Mesothelial cell of epicardium (in vitro differentiated cells): Measurements from ENCODE around the gene NUBPL. TPM values are rescaled to one million over a fixed set of nuclear protein-coding genes. Genes with fewer than 3 reads are reported as not detected.

Experiments used
- DNase-seq, 2 experiments: peaks; one replicate each; pipeline ENCODE4 v3.0.0; 2021; ENCODE audit warnings: low spot score in 2 of 2; ENCODE audit not compliant: unreplicated experiment in 2 of 2
- H3K27ac Mint-ChIP-seq: 2 replicates; pipeline ENCODE4 v1.8.0; 2021; ENCODE audit warnings: mixed read lengths
- H3K27me3 Mint-ChIP-seq: 2 replicates; pipeline ENCODE4 v1.8.0; 2021; ENCODE audit warnings: low read depth, mixed read lengths
- H3K36me3 Mint-ChIP-seq: 2 replicates; pipeline ENCODE4 v1.8.0; 2021; ENCODE audit warnings: mixed read lengths
- H3K4me1 Mint-ChIP-seq: 2 replicates; pipeline ENCODE4 v1.8.0; 2021; ENCODE audit warnings: mixed read lengths
- H3K4me3 Mint-ChIP-seq: 2 replicates; pipeline ENCODE4 v1.8.0; 2021; ENCODE audit warnings: mild to moderate bottlenecking, moderate library complexity, mixed read lengths
- H3K9me3 Mint-ChIP-seq: 2 replicates; pipeline ENCODE4 v1.8.0; 2021; ENCODE audit warnings: mixed read lengths
- CTCF ChIP-seq: fragments of 200-600 bp; sonication (generic); IDR thresholded peaks from one replicate; pipeline ENCODE4 v1.5.0; 2021; ENCODE audit warnings: antibody characterized with exemption; ENCODE audit not compliant: unreplicated experiment
- total RNA-seq: library from RNA; stranded (reverse); gene quantifications from 3 replicates; pipeline ENCODE4 v1.2.1, GENCODE V29; 2021

NUBPL gene
- total RNA-seq, 1 donor from 2014 or later = 19.7 TPM

GRCh38 chr14:31898838-31899528 lies 337.8 kb downstream of the NUBPL start:
- H3K9me3 Mint-ChIP-seq = no peaks in the 10 kb centered on the region
- peaks cover 11% of the 10 kb centered on the region for H3K4me1 Mint-ChIP-seq
- no peak overlapping the region for H3K27ac Mint-ChIP-seq
- H3K27me3 Mint-ChIP-seq = no peaks in the 10 kb centered on the region
- TF ChIP-seq CTCF = no peak
- DNase-seq = no peak
- H3K36me3 Mint-ChIP-seq = no peaks in the 10 kb centered on the region
- no peak overlapping the region for H3K4me3 Mint-ChIP-seq

- H3K4me3 Mint-ChIP-seq = no peak overlapping the region
- no peaks in the 10 kb centered on the region for H3K27me3 Mint-ChIP-seq
- H3K4me1 Mint-ChIP-seq = no peaks in the 10 kb centered on the region
- DNase-seq = no peak
- TF ChIP-seq CTCF = no peak
- H3K9me3 Mint-ChIP-seq = peaks cover 8% of the 10 kb centered on the region
- no peaks in the 10 kb centered on the region for H3K36me3 Mint-ChIP-seq
- H3K27ac Mint-ChIP-seq = no peak overlapping the region
These were observed 340.8 kb downstream of the NUBPL start for GRCh38 chr14:31902002-31902401.

- Mint-ChIP-seq H3K36me3 (no peaks in the 10 kb centered on the region), H3K4me1 (no peaks in the 10 kb centered on the region), H3K27me3 (no peaks in the 10 kb centered on the region), H3K27ac (no peak overlapping the region), H3K4me3 (no peak overlapping the region), H3K9me3 (peaks cover 13% of the 10 kb centered on the region)
- TF ChIP-seq CTCF = no peak
- DNase-seq = no peak
These were observed 341.9 kb downstream of the NUBPL start for GRCh38 chr14:31902945-31903646.

- H3K36me3 Mint-ChIP-seq = peaks cover 10% of the 10 kb centered on the region
- DNase-seq = no peak
- H3K27ac Mint-ChIP-seq = no peak overlapping the region
- no peak for TF ChIP-seq CTCF
- H3K9me3 Mint-ChIP-seq = peaks cover 52% of the 10 kb centered on the region
- no peaks in the 10 kb centered on the region for H3K4me1 Mint-ChIP-seq
- no peak overlapping the region for H3K4me3 Mint-ChIP-seq
- H3K27me3 Mint-ChIP-seq = no peaks in the 10 kb centered on the region
These were observed 348.8 kb downstream of the NUBPL start for GRCh38 chr14:31909977-31910376.

Other genes with a start within 250 kb of the NUBPL start
- gene HEATR5A, start 140.9 kb upstream of the NUBPL start, total RNA-seq = 21.5 to 24.4 TPM (median 22.2 TPM) in 3 replicates
- gene DTD2, start 103.9 kb upstream of the NUBPL start, total RNA-seq = 28.7 to 33.6 TPM (median 29.5 TPM) in 3 replicates
- not detected in 3 replicates for gene GPR33, start 73.4 kb upstream of the NUBPL start, total RNA-seq